ENCODE measurements around the gene ATG16L2. TPM values are rescaled to one million over a fixed set of nuclear protein-coding genes. Genes with fewer than 3 reads are reported as not detected.

Gene ATG16L2, protein sequence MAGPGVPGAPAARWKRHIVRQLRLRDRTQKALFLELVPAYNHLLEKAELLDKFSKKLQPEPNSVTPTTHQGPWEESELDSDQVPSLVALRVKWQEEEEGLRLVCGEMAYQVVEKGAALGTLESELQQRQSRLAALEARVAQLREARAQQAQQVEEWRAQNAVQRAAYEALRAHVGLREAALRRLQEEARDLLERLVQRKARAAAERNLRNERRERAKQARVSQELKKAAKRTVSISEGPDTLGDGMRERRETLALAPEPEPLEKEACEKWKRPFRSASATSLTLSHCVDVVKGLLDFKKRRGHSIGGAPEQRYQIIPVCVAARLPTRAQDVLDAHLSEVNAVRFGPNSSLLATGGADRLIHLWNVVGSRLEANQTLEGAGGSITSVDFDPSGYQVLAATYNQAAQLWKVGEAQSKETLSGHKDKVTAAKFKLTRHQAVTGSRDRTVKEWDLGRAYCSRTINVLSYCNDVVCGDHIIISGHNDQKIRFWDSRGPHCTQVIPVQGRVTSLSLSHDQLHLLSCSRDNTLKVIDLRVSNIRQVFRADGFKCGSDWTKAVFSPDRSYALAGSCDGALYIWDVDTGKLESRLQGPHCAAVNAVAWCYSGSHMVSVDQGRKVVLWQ
- 12.0 TPM for polyA plus RNA-seq (2013, experiment 1 of 2)
- 10.4 TPM for polyA plus RNA-seq (2013, experiment 2 of 2)

DNA sequence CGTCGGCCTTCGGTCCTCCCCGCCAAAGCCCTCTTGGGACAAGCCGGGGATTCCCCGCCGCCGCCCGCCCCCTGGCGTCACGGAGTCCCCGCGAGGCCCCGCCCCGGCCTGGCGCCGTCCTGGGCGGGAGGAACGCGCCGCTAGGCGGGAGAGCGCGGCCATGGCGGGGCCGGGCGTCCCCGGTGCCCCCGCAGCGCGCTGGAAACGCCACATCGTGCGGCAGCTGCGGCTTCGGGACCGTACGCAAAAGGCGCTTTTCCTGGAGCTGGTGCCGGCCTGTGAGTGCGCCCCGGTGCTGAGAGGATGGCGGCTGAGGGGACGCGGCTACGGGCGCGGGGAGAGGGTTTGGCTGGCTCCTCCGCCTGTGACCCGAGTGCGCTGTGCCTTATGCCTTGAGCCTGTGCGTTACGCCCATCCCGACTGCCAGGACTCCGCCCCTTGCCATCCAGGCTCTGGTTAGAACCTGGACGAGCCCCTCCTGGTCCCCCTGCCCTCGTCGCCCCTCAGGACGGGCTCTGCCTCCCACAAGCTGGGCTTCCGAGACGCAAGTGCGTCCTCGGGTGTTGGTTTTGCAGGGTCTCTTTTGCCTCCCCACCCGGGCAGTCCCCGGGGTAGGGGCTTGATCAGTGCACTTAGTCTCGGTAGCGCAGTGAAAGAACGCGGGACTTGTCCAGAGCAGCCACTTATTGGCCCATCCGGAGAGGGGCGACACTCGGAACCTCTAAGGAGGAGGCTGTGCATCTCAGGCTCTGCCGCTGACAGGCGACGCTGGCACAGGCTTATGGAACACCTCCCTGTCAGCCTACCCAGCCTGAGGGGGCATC, at the start of gene ATG16L2:
ATG16L2 (plus strand) TSS at position 126 of the 824 bp plus-strand sequence; CDS start at position 161, 35 bp downstream.
- Histone ChIP-seq H2BK12ac (ENCODE audit: low read length in 2 of 2) (peak within 1 kb of the TSS; percentile 93 to 99), H3K9ac (ENCODE audit: low read length) (peak within 1 kb of the TSS; percentile 97), H3K36me3 (ENCODE audit: control insufficient read depth in 1 of 2, insufficient read depth in 2 of 2, low read depth in 1 of 2, low read length in 2 of 2) (peaks cover 8 to 19% of the 10 kb centered on the region in 2 experiments), H3K4me3 (ENCODE audit: insufficient read depth in 1 of 2, low read depth in 1 of 2, low read length in 2 of 2) (peak within 1 kb of the TSS; percentile 94 to 95), H3K27ac (ENCODE audit: low read length, poor library complexity, severe bottlenecking) (peak within 1 kb of the TSS; percentile 83), H4K91ac (ENCODE audit: low read length) (peak within 1 kb of the TSS; percentile 88), H4K8ac (ENCODE audit: low read length) (peak within 1 kb of the TSS; percentile 94), H3K27me3 (ENCODE audit: control insufficient read depth in 1 of 2, insufficient read depth in 1 of 2, low read length in 2 of 2) (no peaks in the 10 kb centered on the region), H3K4ac (ENCODE audit: low read depth in 1 of 2, low read length in 2 of 2) (peak within 1 kb of the TSS; percentile 86 to 92), H3K9me3 (ENCODE audit: control insufficient read depth, low read length) (no peaks in the 10 kb centered on the region), H3K23ac (ENCODE audit: low read length in 2 of 2) (peak within 1 kb of the TSS in 1 of 2 experiments; percentile 86), H3K14ac (ENCODE audit: low read length in 2 of 2) (peak within 1 kb of the TSS in 1 of 2 experiments; percentile 80), H3K4me2 (ENCODE audit: low read length, poor library complexity, severe bottlenecking) (peak within 1 kb of the TSS; percentile 97), H2AFZ (ENCODE audit: low read depth, low read length) (peak within 1 kb of the TSS; percentile 79), H2BK5ac (ENCODE audit: low read depth, low read length, poor library complexity, severe bottlenecking) (peak within 1 kb of the TSS; percentile 100), H3K18ac (ENCODE audit: low read depth in 1 of 2, low read length in 2 of 2) (peak within 1 kb of the TSS; percentile 94 to 95), H3K4me1 (ENCODE audit: control insufficient read depth, insufficient read depth, low read depth, low read length) (peaks cover 28% of the 10 kb centered on the region), H3K79me1 (replicated peaks; ENCODE audit: low read length, poor library complexity, severe bottlenecking) (peaks cover 14% of the 10 kb centered on the region), H2BK120ac (ENCODE audit: low read depth, low read length) (peak within 1 kb of the TSS; percentile 97), H2AK5ac (ENCODE audit: low read length, severe bottlenecking) (no peak within 1 kb of the TSS), H2BK15ac (ENCODE audit: low read depth, poor library complexity, severe bottlenecking) (peak within 1 kb of the TSS; percentile 93)
- DNase-seq = peak; percentile 92
- under 1% methylated on average over 75 of the region's 75 CpGs for WGBS

DNA sequence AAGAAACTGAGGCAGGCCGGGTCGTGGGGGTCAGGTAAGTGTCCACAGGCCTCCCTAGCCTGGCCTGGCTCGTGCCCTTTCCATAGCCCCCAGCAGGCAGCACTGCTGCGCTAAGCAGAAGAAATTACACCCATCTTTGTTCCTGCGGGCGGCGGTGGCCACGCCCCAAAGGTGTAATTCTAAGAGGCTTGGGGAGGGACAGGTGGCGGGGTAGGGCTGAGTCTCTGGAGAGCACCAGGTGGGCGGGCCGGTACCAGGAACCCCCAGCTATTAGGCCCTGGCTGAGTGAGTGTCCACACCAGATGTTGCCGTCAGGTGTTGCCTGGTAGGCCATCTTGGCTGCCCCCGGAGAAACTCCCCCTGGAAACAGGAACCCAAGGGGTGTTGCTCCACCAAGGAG, 49.7 kb upstream of the ATG16L2 start:
- Histone ChIP-seq H2BK5ac (ENCODE audit: low read depth, low read length, poor library complexity, severe bottlenecking) (no peak overlapping the region), H3K9ac (ENCODE audit: low read length) (no peak overlapping the region), H3K9me3 (ENCODE audit: control insufficient read depth, low read length) (no peaks in the 10 kb centered on the region), H3K4me2 (ENCODE audit: low read length, poor library complexity, severe bottlenecking) (no peak overlapping the region), H3K14ac (ENCODE audit: low read length in 2 of 2) (no peak overlapping the region), H2BK12ac (ENCODE audit: low read length in 2 of 2) (no peak overlapping the region), H2BK15ac (ENCODE audit: low read depth, poor library complexity, severe bottlenecking) (no peak overlapping the region), H3K18ac (ENCODE audit: low read depth in 1 of 2, low read length in 2 of 2) (no peak overlapping the region), H3K27me3 (ENCODE audit: control insufficient read depth in 1 of 2, insufficient read depth in 1 of 2, low read length in 2 of 2) (no peaks in the 10 kb centered on the region), H2AFZ (ENCODE audit: low read depth, low read length) (no peak overlapping the region), H3K79me1 (replicated peaks; ENCODE audit: low read length, poor library complexity, severe bottlenecking) (peaks cover 10% of the 10 kb centered on the region), H4K8ac (ENCODE audit: low read length) (no peak overlapping the region), H3K4me3 (ENCODE audit: insufficient read depth in 1 of 2, low read depth in 1 of 2, low read length in 2 of 2) (no peak overlapping the region), H3K4ac (ENCODE audit: low read depth in 1 of 2, low read length in 2 of 2) (no peak overlapping the region), H3K36me3 (ENCODE audit: control insufficient read depth in 1 of 2, insufficient read depth in 2 of 2, low read depth in 1 of 2, low read length in 2 of 2) (peaks cover 0 to 3% of the 10 kb centered on the region in 2 experiments), H2AK5ac (ENCODE audit: low read length, severe bottlenecking) (no peak overlapping the region), H3K27ac (ENCODE audit: low read length, poor library complexity, severe bottlenecking) (no peak overlapping the region), H2BK120ac (ENCODE audit: low read depth, low read length) (no peak overlapping the region), H4K91ac (ENCODE audit: low read length) (no peak overlapping the region), H3K4me1 (ENCODE audit: control insufficient read depth, insufficient read depth, low read depth, low read length) (peaks cover 17% of the 10 kb centered on the region), H3K23ac (ENCODE audit: low read length in 2 of 2) (no peak overlapping the region)
- no peak for DNase-seq
- 51% methylated on average over 13 of the region's 13 CpGs for WGBS

DNA sequence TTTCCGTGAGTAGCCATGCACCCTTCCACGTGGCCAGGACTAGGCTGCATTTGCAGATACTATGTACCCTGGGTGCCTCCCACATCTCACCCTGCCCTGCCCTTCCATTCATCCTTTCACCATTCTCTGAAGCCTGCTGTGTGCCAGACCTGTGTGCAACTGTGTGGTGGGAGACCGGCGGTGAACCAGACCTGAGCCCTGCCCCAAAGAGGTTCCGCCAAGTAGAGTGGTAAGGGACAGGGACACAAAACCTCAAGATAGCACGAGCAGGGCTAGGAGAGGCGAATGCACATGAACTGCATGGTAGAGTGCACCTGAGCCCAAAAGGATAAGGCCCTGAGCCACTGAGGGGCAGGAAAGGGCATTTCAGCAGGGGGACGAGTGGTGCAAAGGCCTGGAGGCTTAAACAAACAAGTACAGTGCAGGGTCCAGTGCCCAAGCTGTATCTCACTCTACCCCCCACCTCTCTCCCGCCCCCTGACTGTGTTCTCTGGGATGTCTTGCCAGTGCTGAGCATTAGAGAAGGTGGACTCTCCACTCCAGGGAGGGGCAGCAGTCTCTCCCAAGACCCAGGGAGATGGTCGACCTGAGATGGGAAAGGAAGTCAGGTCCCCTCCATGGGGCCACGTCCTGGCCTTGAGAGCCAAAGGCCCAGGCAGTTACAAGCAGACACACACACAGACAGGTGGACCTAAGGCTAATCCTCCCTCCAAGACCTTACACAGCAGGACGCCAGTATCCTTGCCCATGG, 47.9 kb upstream of the ATG16L2 start:
- no peak overlapping the region for H3K23ac ChIP-seq (ENCODE audit: low read length in 2 of 2)
- H3K4ac ChIP-seq (ENCODE audit: low read depth in 1 of 2, low read length in 2 of 2) = no peak overlapping the region
- no peak overlapping the region for H3K4me3 ChIP-seq (ENCODE audit: insufficient read depth in 1 of 2, low read depth in 1 of 2, low read length in 2 of 2)
- no peak for DNase-seq
- H3K36me3 ChIP-seq (ENCODE audit: control insufficient read depth in 1 of 2, insufficient read depth in 2 of 2, low read depth in 1 of 2, low read length in 2 of 2) = peaks cover 0 to 3% of the 10 kb centered on the region in 2 experiments
- H2BK15ac ChIP-seq (ENCODE audit: low read depth, poor library complexity, severe bottlenecking) = no peak overlapping the region
- peaks cover 12% of the 10 kb centered on the region for H3K79me1 ChIP-seq (replicated peaks; ENCODE audit: low read length, poor library complexity, severe bottlenecking)
- H3K9ac ChIP-seq (ENCODE audit: low read length) = no peak overlapping the region
- H3K4me1 ChIP-seq (ENCODE audit: control insufficient read depth, insufficient read depth, low read depth, low read length) = peaks cover 18% of the 10 kb centered on the region
- H2BK120ac ChIP-seq (ENCODE audit: low read depth, low read length) = no peak overlapping the region
- H4K91ac ChIP-seq (ENCODE audit: low read length) = no peak overlapping the region
- no peak overlapping the region for H2BK5ac ChIP-seq (ENCODE audit: low read depth, low read length, poor library complexity, severe bottlenecking)
- H3K14ac ChIP-seq (ENCODE audit: low read length in 2 of 2) = peak overlapping the region in 1 of 2 experiments; percentile 48
- no peak overlapping the region for H2AK5ac ChIP-seq (ENCODE audit: low read length, severe bottlenecking)
- H4K8ac ChIP-seq (ENCODE audit: low read length) = no peak overlapping the region
- no peak overlapping the region for H3K4me2 ChIP-seq (ENCODE audit: low read length, poor library complexity, severe bottlenecking)
- no peak overlapping the region for H3K18ac ChIP-seq (ENCODE audit: low read depth in 1 of 2, low read length in 2 of 2)
- H3K27ac ChIP-seq (ENCODE audit: low read length, poor library complexity, severe bottlenecking) = no peak overlapping the region
- H2BK12ac ChIP-seq (ENCODE audit: low read length in 2 of 2) = no peak overlapping the region
- no peaks in the 10 kb centered on the region for H3K9me3 ChIP-seq (ENCODE audit: control insufficient read depth, low read length)
- no peak overlapping the region for H2AFZ ChIP-seq (ENCODE audit: low read depth, low read length)
- no peaks in the 10 kb centered on the region for H3K27me3 ChIP-seq (ENCODE audit: control insufficient read depth in 1 of 2, insufficient read depth in 1 of 2, low read length in 2 of 2)
- 86% methylated on average over 12 of the region's 12 CpGs for WGBS

Measured in mesenchymal stem cell (in vitro differentiated cells and primary cell).